ENCODE data around the gene KIF2A. TPM values are rescaled to one million over a fixed set of nuclear protein-coding genes. Genes with fewer than 3 reads are reported as not detected.

Gene KIF2A
- total and polyA plus RNA-seq, 2 of the 13 experiments (the other 11 are each of a cell fraction or from before 2014, with no cell fraction given), result 8.5 to 19.2 TPM

GRCh38 chr5:62306896-62307689 lies 1.1 kb downstream of the KIF2A start:
- 20% methylated on average over 30 of the region's 33 CpGs for WGBS (ENCODE audit: low lambda C conversion rate)
- peaks cover 10% of the 10 kb centered on the region; the same call in 1 of the 2 replicates for H4K20me1 ChIP-seq (ENCODE audit: insufficient read depth, low read length)
- peaks cover 36% of the 10 kb centered on the region for H3K79me2 ChIP-seq (ENCODE audit: insufficient read depth, low read length)
- BruUV-seq (replicated peaks), result TSS peak; percentile 56
- POLR2A ChIA-PET, result no interaction called here
- H3K9me3 ChIP-seq (ENCODE audit: low read length), result no peaks in the 10 kb centered on the region
- no peak overlapping the region for H2AFZ ChIP-seq (ENCODE audit: low read length)
- H3K4me1 ChIP-seq (ENCODE audit: insufficient read depth, low read length), result peaks cover 25% of the 10 kb centered on the region
- peak overlapping the region; percentile 78 for H3K27ac ChIP-seq (ENCODE audit: extremely low read length, insufficient read depth, low read length)
- no peak for DNase-seq (ENCODE audit: low spot score)
- H3K4me3 ChIP-seq (replicated peaks in 1 of 3; ENCODE audit: insufficient read depth in 1 of 3, low read depth in 2 of 3, low read length in 3 of 3), result peak overlapping the region; percentile 84 to 93 (median 89)
- peak overlapping the region; percentile 76 for H3K9ac ChIP-seq (ENCODE audit: insufficient read depth, low read depth, low read length)
- peak; percentile 40 for ATAC-seq
- intact Hi-C loops (cut with micrococcal nuclease; ENCODE audit: unreplicated experiment), result loop anchor here (2.0 kb wide), 2 partner anchors 16 to 34 kb away; no protein-coding TSS in a partner anchor
- CTCF ChIA-PET (ENCODE audit: low intra/inter-chr PET ratio, low total read pairs), result no interaction called here
- FAIRE-seq, result no peak
- H3K27me3 ChIP-seq (ENCODE audit: control insufficient read depth in 1 of 2, insufficient read depth in 2 of 2, low read length in 2 of 2), result no peaks in the 10 kb centered on the region
- H3K4me2 ChIP-seq (ENCODE audit: low read depth, low read length), result peak overlapping the region; percentile 83
- H3K36me3 ChIP-seq (replicated peaks in 1 of 2; ENCODE audit: control insufficient read depth in 1 of 2, insufficient read depth in 2 of 2, low read length in 2 of 2), result no peaks in the 10 kb centered on the region
- in situ Hi-C loops (cut with HindIII; ENCODE audit: extremely low pct_ligation_motif_present, low pct_unique_long_range_greater_than_20kb), result no loop called here
- TF ChIP-seq POLR2G (IDR thresholded peaks at IDR 0.05; ENCODE audit: low read depth, low read length) (no peak), ELF4 (CRISPR knock-in tag; IDR thresholded peaks at IDR 0.05; ENCODE audit: borderline replicate concordance) (0 out of 2 replicates have a peak, but pooled peaks have one; percentile 23), MAX (IDR thresholded peaks at IDR 0.05) (0 out of 2 replicates have a peak, but pooled peaks have one; percentile 19), TGIF2 (CRISPR knock-in tag; IDR thresholded peaks at IDR 0.05) (0 out of 2 replicates have a peak, but pooled peaks have one; percentile 23), ETV5 (CRISPR knock-in tag; IDR thresholded peaks at IDR 0.05; ENCODE audit: borderline replicate concordance) (0 out of 2 replicates have a peak, but pooled peaks have one; percentile 10), ZNF543 (CRISPR knock-in tag; IDR thresholded peaks at IDR 0.05) (0 out of 2 replicates have a peak, but pooled peaks have one; percentile 24), SMAD3 (CRISPR knock-in tag; IDR thresholded peaks at IDR 0.05) (no peak), ZNF816 (CRISPR knock-in tag; IDR thresholded peaks at IDR 0.05; ENCODE audit: borderline replicate concordance) (peak; percentile 28; the same call in 1 of the 2 replicates), GABPA (IDR thresholded peaks at IDR 0.05; ENCODE audit: low read depth, low read length) (no peak), GABPA (CRISPR knock-in tag; IDR thresholded peaks at IDR 0.05; ENCODE audit: low read depth) (peak; percentile 46; the same call in 1 of the 2 replicates), ZFP36 (IDR thresholded peaks at IDR 0.05; ENCODE audit: borderline replicate concordance, low read depth, low read length, partially characterized antibody) (no peak), LCORL (IDR thresholded peaks at IDR 0.05) (no peak), LCORL (CRISPR knock-in tag; IDR thresholded peaks at IDR 0.05) (no peak), ZSCAN31 (CRISPR knock-in tag; IDR thresholded peaks at IDR 0.05; ENCODE audit: low read depth) (no peak), PBX3 (CRISPR knock-in tag; IDR thresholded peaks at IDR 0.05; ENCODE audit: borderline replicate concordance) (no peak), RFXAP (CRISPR knock-in tag; IDR thresholded peaks at IDR 0.05; ENCODE audit: borderline replicate concordance) (no peak), CHCHD3 (CRISPR knock-in tag; IDR thresholded peaks at IDR 0.05) (no peak), CREB3 (CRISPR knock-in tag; IDR thresholded peaks at IDR 0.05) (no peak), EHMT2 (IDR thresholded peaks at IDR 0.05; ENCODE audit: borderline replicate concordance, low read depth, low read length) (0 out of 2 replicates have a peak, but pooled peaks have one; percentile 14), ZNF879 (CRISPR knock-in tag; IDR thresholded peaks at IDR 0.05) (0 out of 2 replicates have a peak, but pooled peaks have one; percentile 46)
